Stomach (tissue), 4 donors: ENCODE data around the gene IPPK.

Experiments
- POLR2A ChIP-seq, 4 donors: fragments of 450-650 bp; IDR thresholded peaks; one replicate each; pipeline ENCODE4 v1.6.1; 2016; ENCODE audit warnings: antibody characterized with exemption in 4 of 4, control low read depth in 2 of 4, mild to moderate bottlenecking in 1 of 4, moderate library complexity in 1 of 4
- POLR2AphosphoS5 ChIP-seq, 3 donors: sonication (generic); formaldehyde crosslinking; IDR thresholded peaks; one replicate each; pipeline ENCODE4 v1.6.1; 2016; ENCODE audit warnings: antibody characterized with exemption in 3 of 3
- TF ChIP-seq, protein P1 (sequence below), 7 experiments: fragments of 450-650 bp in 4 of 7; fragments of 200-600 bp in 3 of 7; sonication (generic) in 3 of 7; IDR thresholded peaks; one replicate each; pipeline ENCODE4 v1.5.1; 2016 to 2019; ENCODE audit warnings: antibody characterized with exemption in 7 of 7, control low read depth in 2 of 7, mild to moderate bottlenecking in 1 of 7

GRCh38 chr9:92576175-92576574 is 93.8 kb downstream of the IPPK start:
- no peak for TF ChIP-seq POLR2A (IDR thresholded peaks at IDR 0.05)
- TF ChIP-seq, protein P1, sequence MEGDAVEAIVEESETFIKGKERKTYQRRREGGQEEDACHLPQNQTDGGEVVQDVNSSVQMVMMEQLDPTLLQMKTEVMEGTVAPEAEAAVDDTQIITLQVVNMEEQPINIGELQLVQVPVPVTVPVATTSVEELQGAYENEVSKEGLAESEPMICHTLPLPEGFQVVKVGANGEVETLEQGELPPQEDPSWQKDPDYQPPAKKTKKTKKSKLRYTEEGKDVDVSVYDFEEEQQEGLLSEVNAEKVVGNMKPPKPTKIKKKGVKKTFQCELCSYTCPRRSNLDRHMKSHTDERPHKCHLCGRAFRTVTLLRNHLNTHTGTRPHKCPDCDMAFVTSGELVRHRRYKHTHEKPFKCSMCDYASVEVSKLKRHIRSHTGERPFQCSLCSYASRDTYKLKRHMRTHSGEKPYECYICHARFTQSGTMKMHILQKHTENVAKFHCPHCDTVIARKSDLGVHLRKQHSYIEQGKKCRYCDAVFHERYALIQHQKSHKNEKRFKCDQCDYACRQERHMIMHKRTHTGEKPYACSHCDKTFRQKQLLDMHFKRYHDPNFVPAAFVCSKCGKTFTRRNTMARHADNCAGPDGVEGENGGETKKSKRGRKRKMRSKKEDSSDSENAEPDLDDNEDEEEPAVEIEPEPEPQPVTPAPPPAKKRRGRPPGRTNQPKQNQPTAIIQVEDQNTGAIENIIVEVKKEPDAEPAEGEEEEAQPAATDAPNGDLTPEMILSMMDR (IDR thresholded peaks at IDR 0.05): no peak
- TF ChIP-seq POLR2AphosphoS5 (IDR thresholded peaks at IDR 0.05): no peak
